Parathyroid adenoma (tissue), 2 donors: ENCODE measurements around the gene TCF7L2.
A peak's percentile ranks its signal among the peaks of the same experiment; 100 is the strongest.

Experiments used
- H2AFZ ChIP-seq: fragments of 300-600 bp; sonication (generic); one replicate; pipeline ENCODE4 v1.7.0; 2017; ENCODE audit warnings: antibody characterized with exemption, mild to moderate bottlenecking
- H3K27ac ChIP-seq: fragments of 300-600 bp; sonication (generic); one replicate; pipeline ENCODE4 v1.7.0; 2017
- H3K27me3 ChIP-seq: fragments of 300-600 bp; sonication (generic); one replicate; pipeline ENCODE4 v1.7.0; 2017; ENCODE audit warnings: low read length; ENCODE audit not compliant: control insufficient read depth, insufficient read depth
- H3K36me3 ChIP-seq: fragments of 300-600 bp; sonication (generic); one replicate; pipeline ENCODE4 v1.7.0; 2017; ENCODE audit warnings: low read length; ENCODE audit not compliant: control insufficient read depth, insufficient read depth
- H3K4me1 ChIP-seq: fragments of 300-600 bp; sonication (generic); one replicate; pipeline ENCODE4 v1.7.0; 2017; ENCODE audit warnings: control low read depth
- H3K4me2 ChIP-seq: fragments of 300-600 bp; sonication (generic); one replicate; pipeline ENCODE4 v1.7.0; 2017; ENCODE audit warnings: low read length
- H3K4me3 ChIP-seq: fragments of 300-600 bp; sonication (generic); one replicate; pipeline ENCODE4 v1.7.0; 2017; ENCODE audit warnings: low read depth, low read length
- H3K79me2 ChIP-seq: fragments of 300-600 bp; sonication (generic); one replicate; pipeline ENCODE4 v1.7.0; 2017; ENCODE audit warnings: control low read depth
- H3K9ac ChIP-seq: fragments of 300-600 bp; sonication (generic); one replicate; pipeline ENCODE4 v1.7.0; 2017; ENCODE audit warnings: mild to moderate bottlenecking
- H3K9me3 ChIP-seq: fragments of 300-600 bp; sonication (generic); one replicate; pipeline ENCODE4 v1.7.0; 2017; ENCODE audit warnings: low read length; ENCODE audit not compliant: control insufficient read depth
- TF ChIP-seq, protein P1 (sequence below): fragments of 300-600 bp; sonication (generic); IDR thresholded peaks from one replicate; pipeline ENCODE4 v1.7.0; 2017; ENCODE audit warnings: antibody characterized with exemption, mild to moderate bottlenecking
- donor health status: primary hyperparathyroidism.

TCF7L2 gene

DNA sequence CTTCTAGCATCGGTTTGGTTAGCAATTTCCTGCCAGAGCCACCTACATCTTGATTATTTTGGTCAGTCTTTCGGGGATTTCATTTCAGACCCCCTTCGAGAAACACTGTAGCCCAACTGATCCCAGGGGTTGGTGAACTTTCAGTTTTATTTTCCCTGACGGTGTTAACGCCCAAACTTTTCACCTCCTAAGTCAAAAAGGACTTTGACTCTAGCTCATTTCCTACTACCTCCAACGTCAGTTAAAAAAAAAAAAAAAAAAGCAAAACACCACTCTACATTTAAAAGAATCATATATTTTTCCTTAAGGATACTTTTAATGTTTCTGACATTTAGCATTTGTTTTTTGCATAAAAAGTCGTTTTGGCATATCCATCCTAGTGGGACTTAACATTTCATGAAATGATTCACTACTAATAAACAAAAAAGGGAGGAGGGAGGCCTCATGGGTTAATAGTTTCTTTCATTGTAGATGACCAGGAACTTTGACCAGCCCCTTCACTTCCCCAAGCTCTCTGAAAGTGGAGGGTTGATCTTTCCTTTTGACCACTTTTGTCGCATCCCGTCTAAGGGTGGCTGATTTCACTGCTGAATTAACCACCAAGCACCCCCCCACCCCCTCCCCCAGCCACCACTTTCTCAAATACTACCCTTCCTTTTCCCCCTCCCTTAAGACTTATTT lies 764 bp upstream of the TCF7L2 start:
- H3K27ac ChIP-seq: peak overlapping the region; percentile 66
- H3K79me2 ChIP-seq: peaks cover 4% of the 10 kb centered on the region
- H3K27me3 ChIP-seq: no peaks in the 10 kb centered on the region
- H3K9me3 ChIP-seq: no peaks in the 10 kb centered on the region
- peak overlapping the region; percentile 64 for H3K4me2 ChIP-seq
- peak overlapping the region; percentile 58 for H2AFZ ChIP-seq
- peak overlapping the region; percentile 28 for H3K4me3 ChIP-seq
- TF ChIP-seq, protein P1, sequence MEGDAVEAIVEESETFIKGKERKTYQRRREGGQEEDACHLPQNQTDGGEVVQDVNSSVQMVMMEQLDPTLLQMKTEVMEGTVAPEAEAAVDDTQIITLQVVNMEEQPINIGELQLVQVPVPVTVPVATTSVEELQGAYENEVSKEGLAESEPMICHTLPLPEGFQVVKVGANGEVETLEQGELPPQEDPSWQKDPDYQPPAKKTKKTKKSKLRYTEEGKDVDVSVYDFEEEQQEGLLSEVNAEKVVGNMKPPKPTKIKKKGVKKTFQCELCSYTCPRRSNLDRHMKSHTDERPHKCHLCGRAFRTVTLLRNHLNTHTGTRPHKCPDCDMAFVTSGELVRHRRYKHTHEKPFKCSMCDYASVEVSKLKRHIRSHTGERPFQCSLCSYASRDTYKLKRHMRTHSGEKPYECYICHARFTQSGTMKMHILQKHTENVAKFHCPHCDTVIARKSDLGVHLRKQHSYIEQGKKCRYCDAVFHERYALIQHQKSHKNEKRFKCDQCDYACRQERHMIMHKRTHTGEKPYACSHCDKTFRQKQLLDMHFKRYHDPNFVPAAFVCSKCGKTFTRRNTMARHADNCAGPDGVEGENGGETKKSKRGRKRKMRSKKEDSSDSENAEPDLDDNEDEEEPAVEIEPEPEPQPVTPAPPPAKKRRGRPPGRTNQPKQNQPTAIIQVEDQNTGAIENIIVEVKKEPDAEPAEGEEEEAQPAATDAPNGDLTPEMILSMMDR: no peak
- no peak overlapping the region for H3K9ac ChIP-seq
- H3K4me1 ChIP-seq: peaks cover 4% of the 10 kb centered on the region
- no peaks in the 10 kb centered on the region for H3K36me3 ChIP-seq

DNA sequence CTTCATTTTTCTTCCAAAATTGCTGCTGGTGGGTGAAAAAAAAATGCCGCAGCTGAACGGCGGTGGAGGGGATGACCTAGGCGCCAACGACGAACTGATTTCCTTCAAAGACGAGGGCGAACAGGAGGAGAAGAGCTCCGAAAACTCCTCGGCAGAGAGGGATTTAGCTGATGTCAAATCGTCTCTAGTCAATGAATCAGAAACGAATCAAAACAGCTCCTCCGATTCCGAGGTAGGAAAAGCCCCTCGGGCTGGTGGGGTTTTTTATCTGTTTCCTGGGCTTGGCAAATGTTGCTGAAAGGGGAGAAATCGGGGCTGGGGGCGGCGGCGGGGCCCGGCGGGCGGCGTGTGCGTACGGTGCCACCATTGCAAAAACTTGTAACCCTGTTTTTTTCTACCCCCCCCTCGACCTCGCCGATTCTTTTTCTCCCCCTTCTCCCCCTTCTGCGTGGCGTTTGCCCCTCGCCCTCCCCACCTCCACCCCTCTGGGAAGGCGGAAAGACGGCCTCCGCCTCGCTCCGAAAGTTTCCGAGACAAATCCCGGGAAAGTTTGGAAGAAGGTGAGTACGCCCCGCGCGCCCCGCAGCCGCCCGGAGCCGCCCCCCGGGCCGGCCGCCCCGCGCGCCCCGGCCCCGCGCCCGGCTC lies 789 bp downstream of the TCF7L2 start:
- peak overlapping the region; percentile 71 for H2AFZ ChIP-seq
- H3K27ac ChIP-seq: peak overlapping the region; percentile 76
- TF ChIP-seq, protein P1: no peak
- H3K9ac ChIP-seq: no peak overlapping the region
- peaks cover 4% of the 10 kb centered on the region for H3K4me1 ChIP-seq
- H3K4me3 ChIP-seq: peak overlapping the region; percentile 89
- no peaks in the 10 kb centered on the region for H3K9me3 ChIP-seq
- H3K4me2 ChIP-seq: peak overlapping the region; percentile 83
- no peaks in the 10 kb centered on the region for H3K36me3 ChIP-seq
- H3K27me3 ChIP-seq: no peaks in the 10 kb centered on the region
- peaks cover 4% of the 10 kb centered on the region for H3K79me2 ChIP-seq

DNA sequence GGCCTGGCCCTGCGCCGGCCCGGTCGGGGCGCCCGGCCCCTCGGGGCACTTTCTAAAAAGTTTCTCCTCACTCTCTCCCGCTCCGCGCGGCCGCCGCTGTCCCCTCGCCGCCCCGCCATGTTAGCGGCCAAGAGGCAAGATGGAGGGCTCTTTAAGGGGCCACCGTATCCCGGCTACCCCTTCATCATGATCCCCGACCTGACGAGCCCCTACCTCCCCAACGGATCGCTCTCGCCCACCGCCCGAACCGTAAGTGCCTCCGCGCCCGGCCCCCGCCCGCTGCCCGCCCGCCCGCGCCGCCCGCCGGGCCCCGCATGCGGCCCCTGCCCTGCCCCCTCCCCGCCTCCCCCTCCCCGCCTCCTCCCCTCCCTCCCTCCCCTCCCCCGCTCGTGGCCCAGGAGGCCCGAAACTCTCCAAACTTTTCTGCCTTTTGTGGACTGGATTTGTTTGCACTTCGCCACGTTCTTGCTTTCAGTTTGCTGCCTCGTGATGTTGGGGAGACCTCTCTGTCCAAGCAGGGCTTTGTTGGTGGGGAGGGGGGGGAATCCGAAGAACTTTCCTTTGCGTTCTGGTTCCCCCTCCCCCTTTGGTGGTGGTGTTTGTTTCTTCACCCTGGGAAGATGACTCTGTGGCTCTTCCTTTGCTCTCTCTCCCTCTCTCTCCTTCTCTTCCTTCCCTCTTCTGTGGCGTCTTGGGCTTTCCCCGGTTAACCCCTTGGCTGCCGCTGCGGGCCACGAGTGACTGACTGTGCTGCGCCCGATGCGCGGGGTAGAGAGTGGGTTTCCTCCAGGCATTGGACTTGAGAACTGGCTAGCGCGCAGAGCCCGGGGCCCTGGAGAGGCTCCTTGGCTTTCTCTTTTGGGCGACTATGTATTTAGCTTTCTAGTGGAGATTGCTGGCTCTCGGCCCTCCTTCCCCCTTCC lies 1.6 kb downstream of the TCF7L2 start:
- H3K4me1 ChIP-seq: peaks cover 8% of the 10 kb centered on the region

DNA sequence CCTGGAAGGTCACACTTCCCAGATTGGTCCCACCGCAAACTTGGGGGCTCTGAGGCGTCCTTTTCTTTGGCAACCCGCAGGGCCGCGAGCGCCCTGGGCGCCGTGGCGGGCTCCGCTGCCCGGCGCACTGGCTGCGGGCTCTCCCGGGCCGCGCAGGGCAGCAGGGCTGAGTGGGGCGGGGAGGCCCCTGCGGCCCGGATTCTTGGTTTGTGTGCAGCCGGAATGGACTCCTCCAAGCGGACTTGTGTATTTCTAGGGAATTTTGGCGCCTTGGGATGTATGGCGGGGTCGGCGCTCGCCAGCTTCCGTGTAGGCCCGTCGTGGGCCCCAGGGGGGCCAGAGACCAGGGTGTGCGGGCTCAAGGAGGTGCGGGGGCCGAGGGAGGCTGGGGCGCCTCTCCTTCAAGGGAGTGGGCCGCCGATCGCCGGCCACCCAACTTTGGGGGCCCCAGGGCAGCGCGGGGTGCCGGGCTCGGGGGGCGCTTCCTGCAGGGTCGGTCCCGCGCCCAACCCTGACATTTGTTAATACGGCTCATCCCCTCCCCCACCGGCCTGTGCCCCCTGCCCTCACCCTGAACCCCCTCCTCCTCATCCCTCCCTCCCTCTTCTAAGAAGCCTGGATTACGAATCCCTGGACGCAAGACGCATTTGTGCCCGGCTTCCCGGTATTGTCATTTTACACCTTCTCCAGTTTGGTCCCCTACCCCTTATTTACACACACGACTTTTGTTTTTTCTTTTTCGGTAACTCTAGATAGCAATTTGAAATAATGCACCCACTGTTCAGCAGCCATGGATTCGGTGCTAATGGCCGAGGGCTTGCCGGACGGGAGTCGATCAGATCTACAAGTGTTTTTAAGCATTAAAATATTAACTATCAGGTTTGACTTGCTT lies 2.5 kb downstream of the TCF7L2 start:
- Histone ChIP-seq H3K4me3 (peak overlapping the region; percentile 77), H2AFZ (peak overlapping the region; percentile 79), H3K27me3 (no peaks in the 10 kb centered on the region), H3K79me2 (peaks cover 4% of the 10 kb centered on the region), H3K9me3 (no peaks in the 10 kb centered on the region), H3K36me3 (no peaks in the 10 kb centered on the region), H3K9ac (peak overlapping the region; percentile 80), H3K4me2 (peak overlapping the region; percentile 81), H3K4me1 (peaks cover 8% of the 10 kb centered on the region), H3K27ac (peak overlapping the region; percentile 84)
- TF ChIP-seq, protein P1: no peak

More for the DNA sequence above, 1.6 kb downstream of the TCF7L2 start:
- Histone ChIP-seq H3K27me3 (no peaks in the 10 kb centered on the region), H3K36me3 (no peaks in the 10 kb centered on the region), H3K4me2 (peak overlapping the region; percentile 83), H3K27ac (peak overlapping the region; percentile 84), H3K9me3 (no peaks in the 10 kb centered on the region), H2AFZ (peak overlapping the region; percentile 79), H3K4me3 (peak overlapping the region; percentile 77), H3K9ac (peak overlapping the region; percentile 80), H3K79me2 (peaks cover 4% of the 10 kb centered on the region)
- TF ChIP-seq, protein P1: no peak
